Stimulated activated naive B cell treated with anti-CD40 and anti-IgM and Interleukin-4, amounts not matched to agents 10 μg/mL and 1 μg/mL and 100 μg/mL, for 72 hours (primary cell): Measurements from ENCODE around the gene PIK3AP1.
"Not testable (repeated sequence)": the region's sequence is repeated elsewhere in the genome, so short reads cannot be mapped to it uniquely, and the experiment has no call there.

Source experiments
- ATAC-seq, 2 donors: fragments of 150-1000 bp; cut with Tn5 transposase; replicated peaks; 2 replicates each; pipeline ENCODE4 v1.10.0; 2021; ENCODE audit warnings: moderate library complexity in 1 of 2
- DNase-seq: peaks from one replicate; pipeline ENCODE4 v3.0.0; 2021
- H3K27ac Mint-ChIP-seq: one replicate; pipeline ENCODE4 v1.8.0; 2022; ENCODE audit warnings: mild to moderate bottlenecking, mixed read lengths
- H3K27me3 Mint-ChIP-seq, 2 donors: one replicate each; pipeline ENCODE4 v1.8.0; 2022; ENCODE audit warnings: mixed read lengths in 2 of 2
- H3K36me3 Mint-ChIP-seq, 2 donors: one replicate each; pipeline ENCODE4 v1.8.0; 2022; ENCODE audit warnings: mixed read lengths in 2 of 2, mild to moderate bottlenecking in 1 of 2
- H3K4me1 Mint-ChIP-seq, 2 donors: one replicate each; pipeline ENCODE4 v1.8.0; 2022; ENCODE audit warnings: mixed read lengths in 2 of 2, mild to moderate bottlenecking in 1 of 2
- H3K4me3 Mint-ChIP-seq, 2 donors: one replicate each; pipeline ENCODE4 v1.8.0; 2022; ENCODE audit warnings: mild to moderate bottlenecking in 2 of 2, mixed read lengths in 2 of 2, moderate library complexity in 1 of 2
- H3K9me3 Mint-ChIP-seq, 2 donors: one replicate each; pipeline ENCODE4 v1.8.0; 2022; ENCODE audit warnings: mixed read lengths in 2 of 2, mild to moderate bottlenecking in 1 of 2

Gene PIK3AP1

DNA sequence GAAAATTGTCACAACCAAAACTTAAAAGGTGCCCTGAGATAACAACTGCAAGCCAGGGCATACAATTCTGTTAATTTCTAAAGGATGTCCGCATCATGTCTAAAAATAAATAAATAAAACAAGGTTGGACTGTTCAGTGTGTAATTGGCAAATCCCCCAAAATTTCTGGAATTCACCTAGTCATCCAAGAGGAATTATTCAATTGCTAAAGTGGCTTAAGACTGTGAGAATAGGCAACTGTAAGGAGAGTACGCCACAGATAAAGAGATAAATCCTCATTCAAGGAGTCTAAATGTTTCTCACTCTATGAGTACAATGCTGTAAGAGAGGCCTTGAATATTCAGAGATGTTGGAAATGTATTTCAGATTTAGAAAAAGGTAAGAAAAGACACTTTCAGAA, 37.2 kb downstream of the PIK3AP1 start:
- peak overlapping the region; percentile 28 for H3K27ac Mint-ChIP-seq
- peaks cover 4 to 7% of the 10 kb centered on the region in 2 donors for H3K9me3 Mint-ChIP-seq
- H3K4me1 Mint-ChIP-seq: peaks cover 71 to 97% of the 10 kb centered on the region in 2 donors
- no peaks in the 10 kb centered on the region for H3K27me3 Mint-ChIP-seq
- ATAC-seq (no peak), DNase-seq (no peak)
- peaks cover 39 to 66% of the 10 kb centered on the region in 2 donors for H3K36me3 Mint-ChIP-seq
- H3K4me3 Mint-ChIP-seq: no peak overlapping the region

DNA sequence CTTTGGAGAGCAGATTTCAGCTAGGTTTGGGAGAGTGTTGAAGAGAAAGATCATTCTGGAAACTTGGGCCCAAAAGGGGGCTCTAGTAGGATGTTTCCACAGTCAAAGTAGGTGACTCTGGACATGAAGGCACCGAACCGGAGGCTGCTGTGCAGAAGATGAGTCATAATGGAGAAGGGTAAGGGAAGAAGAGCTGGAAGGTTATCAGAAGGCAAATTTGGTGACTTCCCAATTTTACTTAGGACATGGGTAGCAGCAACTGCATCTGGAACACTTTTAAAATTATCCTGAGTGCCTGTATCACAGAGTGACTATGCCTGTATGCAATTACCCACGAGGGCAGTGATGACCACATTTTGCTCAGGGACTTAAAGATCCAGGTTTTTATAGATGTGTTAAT, 38.8 kb downstream of the PIK3AP1 start:
- peak overlapping the region in 1 of 2 donors; percentile 7 for H3K4me3 Mint-ChIP-seq

GRCh38 chr10:96680463-96680862, 39.9 kb downstream of the PIK3AP1 start:
- H3K27me3 Mint-ChIP-seq, H3K9me3 Mint-ChIP-seq, ATAC-seq, H3K4me3 Mint-ChIP-seq, DNase-seq: not testable (repeated sequence)
- Mint-ChIP-seq H3K4me1 (peaks cover 67 to 93% of the 10 kb centered on the region in 2 donors), H3K36me3 (peaks cover 48 to 65% of the 10 kb centered on the region in 2 donors), H3K27ac (peak overlapping the region; percentile 78)

More for the DNA sequence above, 38.8 kb downstream of the PIK3AP1 start:
- H3K27me3 Mint-ChIP-seq: no peaks in the 10 kb centered on the region
- DNase-seq (no peak), ATAC-seq (no peak)
- peaks cover 5 to 7% of the 10 kb centered on the region in 2 donors for H3K9me3 Mint-ChIP-seq
- peak overlapping the region; percentile 78 for H3K27ac Mint-ChIP-seq
- H3K4me1 Mint-ChIP-seq: peaks cover 70 to 95% of the 10 kb centered on the region in 2 donors
- H3K36me3 Mint-ChIP-seq: peaks cover 45 to 64% of the 10 kb centered on the region in 2 donors

GRCh38 chr10:96678725-96679124, 41.6 kb downstream of the PIK3AP1 start:
- peaks cover 5 to 7% of the 10 kb centered on the region in 2 donors for H3K9me3 Mint-ChIP-seq
- no peaks in the 10 kb centered on the region for H3K27me3 Mint-ChIP-seq
- H3K27ac Mint-ChIP-seq: peak overlapping the region; percentile 89
- peak; percentile 70 to 73 for ATAC-seq
- H3K4me3 Mint-ChIP-seq: peak overlapping the region; percentile 40 to 56
- peaks cover 63 to 93% of the 10 kb centered on the region in 2 donors for H3K4me1 Mint-ChIP-seq
- no peak for DNase-seq
- peaks cover 42 to 53% of the 10 kb centered on the region in 2 donors for H3K36me3 Mint-ChIP-seq

GRCh38 chr10:96676272-96677112, 43.8 kb downstream of the PIK3AP1 start:
- ATAC-seq: no peak
- DNase-seq: no peak
- Mint-ChIP-seq H3K27ac (peak overlapping the region; percentile 92), H3K27me3 (no peaks in the 10 kb centered on the region), H3K4me3 (peak overlapping the region; percentile 53 to 61), H3K4me1 (peaks cover 65 to 93% of the 10 kb centered on the region in 2 donors), H3K9me3 (peaks cover 5 to 7% of the 10 kb centered on the region in 2 donors), H3K36me3 (peaks cover 43 to 56% of the 10 kb centered on the region in 2 donors)

DNA sequence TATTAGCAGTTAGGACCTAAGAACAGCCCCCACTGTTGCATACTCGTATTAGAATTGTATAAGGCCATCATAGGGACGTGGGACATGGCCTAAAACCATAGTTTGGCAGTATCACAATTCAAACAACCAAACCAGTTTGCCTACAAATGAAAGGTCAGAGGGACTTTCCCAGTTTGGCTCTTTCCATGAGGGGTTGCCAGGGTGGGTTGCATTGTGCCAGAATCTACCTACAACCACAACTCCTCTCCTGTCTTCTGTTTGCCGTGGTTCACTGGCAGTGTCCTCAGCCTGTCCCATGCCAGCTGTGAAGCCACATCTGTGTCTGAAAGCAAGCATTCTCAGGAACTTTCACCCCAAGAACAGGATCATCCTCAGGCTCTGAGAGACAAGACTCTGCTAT, 44.5 kb downstream of the PIK3AP1 start:
- Mint-ChIP-seq H3K4me1 (peaks cover 65 to 93% of the 10 kb centered on the region in 2 donors), H3K27ac (peak overlapping the region; percentile 92), H3K27me3 (no peaks in the 10 kb centered on the region), H3K36me3 (peaks cover 41 to 55% of the 10 kb centered on the region in 2 donors), H3K4me3 (peak overlapping the region; percentile 53 to 61), H3K9me3 (peaks cover 4 to 5% of the 10 kb centered on the region in 2 donors)
- no peak for DNase-seq
- no peak for ATAC-seq

DNA sequence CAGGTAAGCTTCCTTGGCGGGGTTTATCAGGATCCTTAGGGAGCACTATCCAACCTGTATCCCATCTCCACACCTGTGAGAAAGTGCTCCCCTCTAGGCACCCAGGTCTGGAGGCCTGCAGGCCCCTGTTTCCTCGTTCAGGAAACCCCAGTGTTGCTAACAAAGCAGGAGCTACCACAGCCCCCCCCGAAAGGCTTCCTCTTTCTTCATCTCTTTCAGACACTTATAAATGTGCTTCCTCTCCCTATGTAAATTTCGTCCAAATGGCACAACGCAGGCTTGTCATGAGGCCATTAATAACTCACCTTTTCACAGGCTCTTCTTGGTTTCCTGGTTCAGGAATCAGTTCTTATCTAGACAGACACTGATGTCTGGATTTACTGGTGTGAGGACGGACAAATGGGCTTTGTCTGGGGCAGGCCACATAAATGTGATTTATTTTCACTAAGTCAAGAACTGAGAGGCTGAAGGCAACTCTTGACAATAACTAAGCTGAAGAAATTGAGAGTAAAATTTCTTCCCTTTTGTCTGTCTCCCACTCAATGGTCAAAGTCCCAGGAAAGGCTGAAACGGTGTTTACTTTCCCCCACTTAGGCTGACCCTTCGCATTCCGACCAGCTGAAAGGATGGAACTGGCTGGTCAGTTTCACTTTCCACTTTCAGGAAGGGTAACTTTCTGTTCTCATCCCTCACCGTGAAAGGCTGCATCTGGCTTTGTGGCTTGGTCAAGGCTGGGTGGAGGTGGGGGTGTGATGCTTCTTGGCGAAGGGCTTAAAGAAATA, 46.8 kb downstream of the PIK3AP1 start:
- Mint-ChIP-seq H3K36me3 (peaks cover 32 to 46% of the 10 kb centered on the region in 2 donors), H3K27me3 (no peaks in the 10 kb centered on the region), H3K27ac (peak overlapping the region; percentile 92), H3K4me3 (peak overlapping the region; percentile 73 to 75), H3K4me1 (peaks cover 61 to 93% of the 10 kb centered on the region in 2 donors), H3K9me3 (peaks cover 0 to 2% of the 10 kb centered on the region in 2 donors)
- ATAC-seq (peak; percentile 86 to 90), DNase-seq (peak; percentile 35)

DNA sequence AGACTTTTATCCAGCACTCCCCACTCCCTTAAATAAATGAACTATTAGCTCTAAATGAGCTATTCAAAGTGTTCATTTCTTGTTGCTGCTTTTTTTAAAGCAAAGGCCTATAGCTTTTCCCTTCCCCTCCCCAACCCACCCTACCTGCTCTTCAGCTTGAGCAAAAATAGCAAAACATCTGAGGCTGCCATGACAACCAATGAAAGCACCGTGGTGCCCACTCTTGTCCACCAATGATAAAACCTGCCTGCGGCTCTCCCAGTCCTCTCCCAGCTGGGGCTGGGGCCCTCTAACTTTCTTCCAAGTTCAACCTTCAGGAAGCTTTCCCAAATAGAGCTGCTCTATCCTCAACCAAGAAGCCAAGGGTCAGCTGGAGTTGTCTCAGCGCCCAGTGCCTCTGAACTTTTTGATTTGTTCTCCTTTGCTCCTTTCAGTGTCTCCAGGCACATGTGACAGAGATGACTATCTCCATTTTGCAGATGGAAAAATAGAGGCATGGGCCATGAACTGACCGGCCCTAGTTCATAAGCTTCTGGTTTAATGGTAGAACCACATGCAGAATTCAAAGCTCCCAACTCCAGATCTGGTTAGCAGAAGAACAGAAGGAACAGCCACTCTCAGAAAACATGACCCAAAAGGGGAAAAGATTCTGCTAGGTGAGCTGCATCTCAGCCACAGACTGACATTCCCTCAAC, 47.7 kb downstream of the PIK3AP1 start:
- Mint-ChIP-seq H3K4me1 (peaks cover 62 to 93% of the 10 kb centered on the region in 2 donors), H3K27ac (peak overlapping the region; percentile 92), H3K4me3 (peak overlapping the region; percentile 3 to 75), H3K27me3 (no peaks in the 10 kb centered on the region), H3K9me3 (peaks cover 0 to 2% of the 10 kb centered on the region in 2 donors), H3K36me3 (peaks cover 33 to 47% of the 10 kb centered on the region in 2 donors)
- ATAC-seq: no peak
- no peak for DNase-seq

GRCh38 chr10:96671211-96671890, 49.0 kb downstream of the PIK3AP1 start:
- ATAC-seq (no peak), DNase-seq (no peak)
- Mint-ChIP-seq H3K27ac (peak overlapping the region; percentile 80), H3K36me3 (peaks cover 24 to 45% of the 10 kb centered on the region in 2 donors), H3K4me1 (peaks cover 60 to 91% of the 10 kb centered on the region in 2 donors), H3K27me3 (no peaks in the 10 kb centered on the region), H3K9me3 (no peaks in the 10 kb centered on the region), H3K4me3 (peak overlapping the region; percentile 11 to 34)

- Mint-ChIP-seq H3K27ac (peak overlapping the region; percentile 80), H3K27me3 (no peaks in the 10 kb centered on the region), H3K4me1 (peaks cover 54 to 91% of the 10 kb centered on the region in 2 donors), H3K9me3 (no peaks in the 10 kb centered on the region), H3K36me3 (peaks cover 21 to 39% of the 10 kb centered on the region in 2 donors), H3K4me3 (peak overlapping the region in 1 of 2 donors; percentile 2)
- ATAC-seq: no peak
- DNase-seq: no peak
Observed at GRCh38 chr10:96670786-96671185, 49.5 kb downstream of the PIK3AP1 start.

DNA sequence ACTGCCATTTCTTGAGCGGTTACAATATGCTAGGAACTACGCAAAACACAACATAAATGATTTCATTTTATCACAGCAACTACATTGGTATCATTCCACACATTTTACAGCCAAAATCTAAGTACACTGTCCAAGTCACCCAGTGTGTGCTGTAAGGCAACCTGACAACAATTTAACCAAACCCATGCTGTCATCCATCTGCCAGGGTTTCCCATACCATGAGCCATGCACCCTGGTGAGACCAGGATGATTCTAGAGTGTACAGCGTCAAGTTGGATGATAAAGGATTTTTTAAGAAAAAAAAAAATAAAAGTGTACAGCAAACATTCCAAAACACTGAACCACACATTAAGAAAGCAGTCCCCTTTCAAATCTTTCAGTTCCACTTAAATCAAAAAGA, 52.9 kb downstream of the PIK3AP1 start:
- H3K4me1 Mint-ChIP-seq: peaks cover 52 to 80% of the 10 kb centered on the region in 2 donors
- peaks cover 24 to 38% of the 10 kb centered on the region in 2 donors for H3K36me3 Mint-ChIP-seq
- H3K4me3 Mint-ChIP-seq: peak overlapping the region in 1 of 2 donors; percentile 67
- peak overlapping the region; percentile 85 for H3K27ac Mint-ChIP-seq
- H3K27me3 Mint-ChIP-seq: no peaks in the 10 kb centered on the region
- no peaks in the 10 kb centered on the region for H3K9me3 Mint-ChIP-seq
- ATAC-seq (peak in 1 of 2 donors; percentile 14), DNase-seq (no peak)

- H3K4me3 Mint-ChIP-seq: peak overlapping the region; percentile 53 to 67
- no peaks in the 10 kb centered on the region for H3K27me3 Mint-ChIP-seq
- ATAC-seq: peak; percentile 92 to 94
- no peaks in the 10 kb centered on the region for H3K9me3 Mint-ChIP-seq
- peaks cover 50 to 75% of the 10 kb centered on the region in 2 donors for H3K4me1 Mint-ChIP-seq
- peak; percentile 35 for DNase-seq
- H3K27ac Mint-ChIP-seq: peak overlapping the region; percentile 85
- H3K36me3 Mint-ChIP-seq: peaks cover 22 to 37% of the 10 kb centered on the region in 2 donors
Observed at GRCh38 chr10:96666741-96667140, 53.6 kb downstream of the PIK3AP1 start.

DNA sequence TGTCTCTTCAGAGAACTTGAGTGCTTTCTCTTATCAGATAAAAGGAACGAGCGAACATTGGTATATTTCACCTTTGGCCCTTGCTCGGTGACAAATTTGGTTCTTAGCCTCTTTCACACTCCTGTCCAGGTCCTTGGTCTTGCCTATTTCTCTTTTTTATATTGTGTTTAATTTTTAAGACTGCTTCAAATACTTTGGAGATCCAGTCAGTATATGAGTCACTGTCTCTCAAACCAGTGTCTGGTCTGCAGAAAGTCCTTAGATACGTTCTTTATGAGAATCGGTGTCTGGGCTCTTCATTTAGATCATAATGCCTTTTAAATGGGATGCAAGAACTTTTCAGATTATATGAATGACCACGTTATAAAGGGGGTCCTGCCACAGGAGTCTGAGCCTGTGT, 55.0 kb downstream of the PIK3AP1 start:
- Mint-ChIP-seq H3K4me1 (peaks cover 47 to 75% of the 10 kb centered on the region in 2 donors), H3K27me3 (no peaks in the 10 kb centered on the region), H3K36me3 (peaks cover 21 to 39% of the 10 kb centered on the region in 2 donors), H3K27ac (peak overlapping the region; percentile 33), H3K4me3 (no peak overlapping the region), H3K9me3 (no peaks in the 10 kb centered on the region)
- ATAC-seq (no peak), DNase-seq (no peak)
